ENCODE measurements around the gene SPATA6.

- TF ChIP-seq POLR2A (IDR thresholded peaks at IDR 0.05; ENCODE audit: low read depth, low read length) (no peak), MAZ (IDR thresholded peaks at IDR 0.05; ENCODE audit: borderline replicate concordance, low read depth, low read length) (no peak), NFE2L2 (IDR thresholded peaks at IDR 0.05; ENCODE audit: low read depth, low read length) (no peak), RAD21 (IDR thresholded peaks at IDR 0.05; ENCODE audit: low read length) (no peak)
- TF ChIP-seq, protein P1, sequence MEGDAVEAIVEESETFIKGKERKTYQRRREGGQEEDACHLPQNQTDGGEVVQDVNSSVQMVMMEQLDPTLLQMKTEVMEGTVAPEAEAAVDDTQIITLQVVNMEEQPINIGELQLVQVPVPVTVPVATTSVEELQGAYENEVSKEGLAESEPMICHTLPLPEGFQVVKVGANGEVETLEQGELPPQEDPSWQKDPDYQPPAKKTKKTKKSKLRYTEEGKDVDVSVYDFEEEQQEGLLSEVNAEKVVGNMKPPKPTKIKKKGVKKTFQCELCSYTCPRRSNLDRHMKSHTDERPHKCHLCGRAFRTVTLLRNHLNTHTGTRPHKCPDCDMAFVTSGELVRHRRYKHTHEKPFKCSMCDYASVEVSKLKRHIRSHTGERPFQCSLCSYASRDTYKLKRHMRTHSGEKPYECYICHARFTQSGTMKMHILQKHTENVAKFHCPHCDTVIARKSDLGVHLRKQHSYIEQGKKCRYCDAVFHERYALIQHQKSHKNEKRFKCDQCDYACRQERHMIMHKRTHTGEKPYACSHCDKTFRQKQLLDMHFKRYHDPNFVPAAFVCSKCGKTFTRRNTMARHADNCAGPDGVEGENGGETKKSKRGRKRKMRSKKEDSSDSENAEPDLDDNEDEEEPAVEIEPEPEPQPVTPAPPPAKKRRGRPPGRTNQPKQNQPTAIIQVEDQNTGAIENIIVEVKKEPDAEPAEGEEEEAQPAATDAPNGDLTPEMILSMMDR (conservative IDR thresholded peaks at IDR 0.05; ENCODE audit: low read depth, low read length): no peak
Observed at GRCh38 chr1:48374785-48375184, 97.2 kb downstream of the SPATA6 start.
